Right renal pelvis (tissue), 4 donors: ENCODE results near the gene TRMT1. TPM values are rescaled to one million over a fixed set of nuclear protein-coding genes. Genes with fewer than 3 reads are reported as not detected.

Experiments
- DNase-seq, 4 donors: peaks; one replicate each; pipeline ENCODE4 v3.0.0-alpha.2; 2013; ENCODE audit warnings: low read depth in 4 of 4, low spot score in 3 of 4, missing footprints in 1 of 4
- polyA plus RNA-seq, 4 donors: library from polyadenylated mRNA; unstranded; fragments of 120-200 nt; gene quantifications; one replicate each; pipeline ENCODE4 v1.2.1, GENCODE V29; 2013; ENCODE audit not compliant: insufficient read length in 4 of 4

The TRMT1 gene
- polyA plus RNA-seq, 4 donors, result 29.0 to 38.4 (median 35.2) TPM

DNA sequence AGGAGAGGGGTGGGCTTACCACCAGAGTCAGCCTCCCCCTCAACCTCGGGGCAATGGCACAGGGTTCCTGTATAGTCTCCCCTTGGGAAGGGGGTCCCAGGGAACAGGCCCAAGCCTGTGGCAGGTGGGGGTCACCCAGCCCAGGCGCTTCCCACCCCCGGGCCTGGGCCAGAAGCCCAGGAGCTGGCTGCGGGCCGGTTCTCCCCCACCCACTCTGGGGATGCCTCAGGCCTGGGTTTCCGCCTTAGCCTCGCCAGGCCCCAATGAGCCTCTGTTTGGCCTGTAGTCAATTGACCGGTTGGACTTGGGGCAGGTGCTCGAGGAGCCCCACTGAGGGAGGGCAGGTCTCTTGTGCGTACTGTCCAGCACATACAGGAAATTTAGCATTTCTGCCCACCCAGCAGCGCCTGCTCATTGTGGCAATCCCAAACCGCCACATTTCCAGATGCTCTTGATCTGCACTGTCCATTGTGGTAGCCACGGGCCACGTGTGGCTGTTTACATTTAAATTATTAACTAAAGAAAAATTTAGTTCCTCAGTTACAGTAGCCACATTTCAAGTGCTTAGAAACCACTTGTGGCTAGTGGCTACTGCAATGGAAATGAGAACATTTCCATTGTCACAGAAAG lies 23.8 kb downstream of the TRMT1 start:
- DNase-seq, result no peak

DNA sequence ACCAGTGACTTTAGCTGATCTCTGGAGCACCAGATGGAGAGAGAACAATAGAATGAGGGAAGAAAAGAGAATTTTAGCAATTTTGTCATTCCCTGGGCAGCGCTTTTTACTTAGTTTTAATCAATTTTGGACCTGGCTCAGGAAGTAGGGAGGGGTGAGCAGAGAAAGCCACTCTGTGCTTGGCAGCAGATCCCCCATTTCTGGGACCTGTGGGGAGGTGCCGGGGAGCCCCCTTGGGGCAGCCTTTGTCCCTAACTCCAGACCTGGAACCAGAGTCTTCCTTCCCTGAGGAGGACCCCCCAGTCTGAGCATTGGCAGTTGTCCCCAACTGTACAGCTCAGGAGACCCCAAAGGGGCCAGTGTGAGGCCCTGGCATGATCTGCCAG lies 24.4 kb downstream of the TRMT1 start:
- no peak for DNase-seq

DNA sequence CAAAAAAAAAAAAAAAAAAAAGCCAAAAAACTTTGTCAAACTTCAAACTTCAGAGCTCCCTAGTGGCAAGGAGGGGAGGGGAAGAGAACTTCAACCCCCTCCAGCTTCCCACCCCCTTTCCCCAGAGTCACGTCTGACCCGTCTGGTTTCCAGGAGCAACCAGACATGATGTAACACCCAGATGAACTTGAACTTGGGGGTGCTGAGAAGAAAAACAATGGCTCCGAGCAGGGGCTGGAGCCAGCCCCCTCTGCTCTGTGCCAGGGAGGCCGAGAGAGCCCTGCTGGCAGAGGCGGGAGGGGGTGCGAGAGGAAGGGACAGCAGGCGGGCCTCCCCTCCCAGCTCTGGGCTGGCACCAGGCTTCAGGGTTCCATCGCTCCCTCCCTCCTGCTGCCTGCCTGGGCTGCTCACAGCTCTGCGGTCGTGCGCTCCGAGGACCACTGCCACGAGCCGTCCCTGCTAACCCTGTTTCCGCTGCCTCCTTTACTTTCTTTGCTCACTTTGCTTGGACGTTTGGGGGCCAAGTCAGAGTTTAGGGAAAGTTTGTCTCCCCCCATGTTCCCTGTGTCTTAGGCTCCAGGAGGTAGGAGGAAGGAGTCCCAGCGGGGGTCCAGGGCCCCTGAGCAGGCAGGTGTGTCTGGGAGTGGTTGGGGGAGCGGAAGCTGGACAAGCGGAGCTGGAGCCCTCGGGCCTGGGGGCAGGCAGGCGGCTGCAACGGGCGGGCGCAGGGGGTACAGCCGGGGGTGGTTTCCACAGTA lies 25.0 kb downstream of the TRMT1 start:
- peak in 1 of 4 donors; percentile 61 for DNase-seq

DNA sequence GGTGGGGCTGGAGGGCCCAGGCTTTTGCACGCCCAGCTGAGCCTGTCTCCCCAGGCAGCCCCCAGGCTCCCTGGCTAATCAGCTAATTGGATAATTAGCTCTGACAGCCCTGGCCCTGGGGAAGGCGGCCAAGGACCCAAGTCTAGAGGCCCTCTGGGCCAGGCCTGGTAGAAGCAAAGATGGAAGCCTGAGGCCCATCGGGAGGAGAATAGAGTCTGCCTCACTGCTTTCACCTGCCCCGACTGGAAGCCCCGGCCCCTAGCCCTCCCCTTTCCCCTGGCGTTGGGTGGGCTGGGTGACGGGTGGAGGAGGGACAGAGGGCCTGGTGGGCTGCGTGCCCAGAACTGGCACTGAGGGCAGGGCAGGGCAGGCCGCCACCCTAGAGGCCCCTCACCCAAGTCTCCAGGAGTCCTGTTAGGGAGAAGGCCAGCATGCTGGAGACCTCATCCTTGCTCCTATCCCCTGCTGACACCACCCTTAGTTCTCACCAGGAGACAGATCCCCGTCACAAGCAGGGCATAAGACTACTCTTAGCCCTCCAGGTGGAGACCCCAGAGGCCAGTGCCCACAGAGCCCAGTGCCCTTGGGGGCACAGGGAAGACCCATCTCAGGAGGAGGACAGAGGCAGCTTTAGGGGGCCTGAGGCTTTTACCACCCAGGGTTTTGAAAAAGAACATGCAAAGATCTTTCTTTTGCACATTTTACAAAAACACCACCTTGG lies 25.9 kb downstream of the TRMT1 start:
- no peak for DNase-seq

DNA sequence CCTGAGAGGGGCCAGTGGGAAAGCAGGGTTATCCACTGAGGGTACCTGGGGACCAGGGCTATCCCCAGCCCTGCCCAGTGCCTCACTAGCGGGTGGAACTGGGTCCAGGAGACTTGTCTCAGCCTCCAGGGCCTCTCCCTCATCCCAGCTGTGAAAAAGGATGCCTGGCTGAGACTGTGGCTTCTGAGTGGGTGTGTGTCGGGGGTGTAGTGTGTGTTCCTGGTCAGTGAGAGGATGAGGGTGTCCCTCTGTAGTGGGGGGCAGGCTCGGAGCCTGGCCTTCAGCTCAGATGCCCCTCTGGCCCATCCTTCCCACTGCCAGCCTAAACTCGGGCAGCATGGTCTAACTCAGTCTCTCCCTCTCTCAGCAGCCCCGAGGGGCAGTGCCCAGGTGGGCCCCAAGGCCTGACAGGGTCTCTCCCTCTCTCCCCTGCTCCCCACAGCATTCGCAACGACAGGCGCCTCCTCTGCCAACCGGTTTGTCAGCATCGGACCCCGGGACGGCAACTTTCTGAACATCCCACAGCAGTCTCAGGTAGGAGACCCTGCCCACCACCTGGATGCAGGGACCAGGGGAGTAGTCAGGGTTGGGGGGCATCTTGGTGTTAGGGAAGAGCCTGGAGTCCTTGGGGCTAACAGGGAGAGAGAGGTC lies 26.6 kb downstream of the TRMT1 start:
- DNase-seq, result no peak

DNA sequence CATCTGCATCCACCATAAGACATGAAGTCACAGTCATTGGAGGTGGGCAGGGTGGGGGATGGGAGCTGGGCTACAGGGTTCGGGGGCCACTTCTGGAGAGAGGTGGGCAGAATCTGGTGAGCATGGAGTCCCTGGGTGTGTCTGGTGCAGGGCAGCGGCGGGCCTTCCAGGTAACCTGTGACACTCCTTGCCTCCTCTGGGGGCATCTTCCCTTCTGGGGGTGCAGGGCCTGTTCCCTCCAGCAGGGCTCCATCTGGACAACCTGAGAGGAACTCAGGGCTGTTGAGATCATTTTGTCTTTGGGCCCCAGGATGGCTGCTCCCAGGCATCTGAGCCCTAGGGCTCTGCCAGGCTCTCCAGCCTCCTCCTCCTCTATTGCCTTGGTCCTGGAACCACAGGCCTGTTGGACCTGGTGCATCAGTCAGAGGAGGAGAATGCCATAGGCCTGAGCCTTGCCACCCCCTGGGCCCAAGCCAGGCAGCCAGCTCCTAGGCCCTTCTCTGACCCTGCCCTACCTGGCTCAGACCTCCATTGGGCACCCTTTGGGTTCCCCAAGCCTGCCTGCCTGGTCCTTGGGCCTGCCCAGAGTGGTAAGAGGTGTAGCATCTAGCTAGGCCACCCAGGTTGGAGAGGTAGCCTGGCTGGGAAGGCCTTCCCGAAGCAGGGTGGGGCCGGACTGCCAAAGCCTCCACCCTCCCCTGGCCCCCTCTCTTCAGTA lies 27.2 kb downstream of the TRMT1 start:
- no peak for DNase-seq

DNA sequence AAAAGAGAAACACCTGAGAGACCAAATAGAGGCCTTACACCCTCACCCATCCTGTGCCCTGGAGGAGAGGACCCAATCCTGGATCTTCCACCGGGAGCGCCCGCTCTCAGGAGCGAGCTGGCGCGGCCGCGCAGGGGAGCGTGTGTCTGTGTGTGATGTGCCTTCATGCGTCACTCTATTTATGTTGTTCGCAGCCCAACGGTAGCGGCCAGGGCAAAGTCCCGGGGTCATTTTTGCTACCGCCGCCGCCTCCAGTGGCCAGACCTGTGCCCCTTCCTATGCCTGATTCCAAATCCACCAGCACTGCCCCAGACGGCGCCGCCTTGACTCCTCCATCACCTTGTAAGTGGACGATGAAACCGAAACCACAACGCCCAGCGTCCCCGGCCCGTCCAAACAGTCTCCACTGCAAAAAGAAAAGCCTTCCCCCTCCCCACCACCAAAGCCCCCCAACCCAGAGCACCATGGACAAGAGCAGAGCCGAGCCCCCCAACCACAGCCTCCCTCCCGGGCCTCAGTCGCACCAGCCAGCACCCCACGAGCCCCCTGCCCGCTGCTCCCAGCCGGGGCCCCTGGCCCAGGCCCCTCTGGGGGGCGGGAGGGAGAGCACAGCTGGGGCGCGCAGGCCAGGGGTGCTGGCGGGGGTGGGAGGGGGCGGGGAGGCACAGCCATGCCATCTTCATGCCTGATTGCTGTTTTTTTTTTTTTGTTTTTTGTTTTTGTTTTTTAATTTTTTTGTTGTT lies 28.6 kb downstream of the TRMT1 start:
- DNase-seq, result no peak

DNA sequence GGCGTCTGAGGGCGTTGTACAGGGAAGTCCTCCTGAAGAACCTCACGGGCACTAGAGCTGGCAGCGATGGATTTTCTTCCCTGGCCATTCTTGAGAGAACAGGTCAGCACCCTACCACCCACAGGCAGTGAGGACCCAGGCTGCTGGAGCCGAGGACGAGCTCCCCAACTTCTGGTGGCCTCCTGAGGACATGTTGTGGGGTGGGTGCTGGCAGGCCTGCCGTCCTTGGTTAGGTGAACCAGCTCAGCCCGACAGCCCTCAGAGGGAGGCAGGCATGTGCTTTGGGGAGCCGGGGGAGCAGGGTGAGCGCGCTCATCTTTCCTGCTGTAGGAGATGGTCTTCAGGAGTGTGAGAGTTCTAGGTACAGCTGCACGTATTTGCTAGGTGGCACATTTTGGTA lies 29.2 kb downstream of the TRMT1 start:
- DNase-seq, result no peak

DNA sequence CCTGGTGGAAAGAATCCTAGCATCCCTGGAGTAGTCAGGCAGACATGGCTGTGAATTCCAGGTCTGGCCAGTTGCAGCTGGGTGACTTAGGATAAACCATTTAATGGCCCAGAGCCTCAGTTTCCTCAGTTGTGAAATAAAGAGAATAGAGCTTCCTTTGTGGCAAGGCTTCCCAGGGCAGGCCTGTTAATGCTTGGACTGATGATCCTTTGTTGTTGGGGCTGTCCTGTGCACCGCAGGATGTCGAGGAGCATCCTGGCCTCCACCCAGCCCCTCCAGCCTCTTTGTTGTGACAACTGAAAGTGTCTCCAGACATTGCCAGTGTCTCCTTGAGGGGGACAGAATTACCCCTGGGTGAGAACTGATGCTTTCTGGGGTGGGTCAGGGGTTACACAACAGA lies 30.2 kb downstream of the TRMT1 start:
- no peak for DNase-seq

DNA sequence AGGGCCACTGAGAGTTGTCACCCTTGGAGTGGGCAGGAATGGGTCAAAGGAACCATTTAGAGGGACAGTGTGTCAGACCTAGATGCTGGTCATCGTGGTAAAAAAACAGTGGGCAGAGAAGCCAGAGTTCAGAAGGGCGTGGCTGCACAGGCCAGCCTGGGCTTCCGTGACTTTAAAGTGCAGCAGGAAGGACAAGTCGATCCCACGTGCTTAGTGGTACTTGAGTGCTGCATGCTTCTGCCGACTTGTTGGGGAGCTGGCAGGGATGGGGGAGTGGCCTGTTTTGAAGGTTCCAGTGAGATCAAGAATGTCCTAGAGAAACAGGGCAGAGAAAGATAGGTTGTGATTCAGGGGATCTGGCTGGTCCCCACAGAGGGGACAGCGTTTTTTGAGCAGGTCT lies 30.9 kb downstream of the TRMT1 start:
- DNase-seq, result no peak

DNA sequence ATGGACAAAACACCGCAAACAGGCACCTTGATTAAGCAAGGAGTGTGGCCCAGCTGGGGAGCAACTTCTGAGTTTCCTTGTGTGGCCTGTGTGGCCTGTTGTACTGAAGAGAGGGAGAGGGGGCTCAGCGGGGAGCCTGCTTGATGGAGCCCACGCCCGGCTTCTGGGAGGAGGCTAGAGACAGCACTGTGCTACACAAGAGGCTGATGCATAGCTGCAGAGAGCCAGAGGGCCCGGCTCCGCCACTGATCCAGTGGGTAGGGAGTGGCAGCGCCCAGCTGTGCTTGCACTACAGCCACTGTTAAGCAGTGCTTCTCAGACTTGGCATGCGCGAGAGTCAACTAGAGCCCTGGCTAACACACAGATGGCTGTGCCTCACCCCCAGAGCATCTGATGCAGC lies 32.9 kb downstream of the TRMT1 start:
- DNase-seq, result no peak

DNA sequence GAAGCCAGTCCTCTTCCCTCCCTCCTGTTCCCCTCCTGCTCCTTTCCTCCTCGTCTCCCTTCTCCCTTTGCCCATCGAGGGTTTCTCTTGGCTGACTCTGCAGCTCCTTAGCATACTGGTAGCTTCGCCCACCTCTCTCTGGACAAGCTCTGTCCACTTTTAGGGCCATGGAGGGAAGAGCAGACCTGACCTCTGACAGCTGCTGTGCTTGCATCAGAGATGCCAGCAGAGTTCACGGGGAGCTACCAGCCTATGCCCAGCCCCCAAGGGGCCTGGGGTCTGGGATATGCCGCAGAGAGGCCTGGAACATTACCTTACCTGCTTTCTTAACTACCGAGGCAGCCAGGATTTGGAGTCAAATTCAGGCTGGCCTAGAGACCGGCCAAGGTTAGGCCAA lies 33.5 kb downstream of the TRMT1 start:
- no peak for DNase-seq

DNA sequence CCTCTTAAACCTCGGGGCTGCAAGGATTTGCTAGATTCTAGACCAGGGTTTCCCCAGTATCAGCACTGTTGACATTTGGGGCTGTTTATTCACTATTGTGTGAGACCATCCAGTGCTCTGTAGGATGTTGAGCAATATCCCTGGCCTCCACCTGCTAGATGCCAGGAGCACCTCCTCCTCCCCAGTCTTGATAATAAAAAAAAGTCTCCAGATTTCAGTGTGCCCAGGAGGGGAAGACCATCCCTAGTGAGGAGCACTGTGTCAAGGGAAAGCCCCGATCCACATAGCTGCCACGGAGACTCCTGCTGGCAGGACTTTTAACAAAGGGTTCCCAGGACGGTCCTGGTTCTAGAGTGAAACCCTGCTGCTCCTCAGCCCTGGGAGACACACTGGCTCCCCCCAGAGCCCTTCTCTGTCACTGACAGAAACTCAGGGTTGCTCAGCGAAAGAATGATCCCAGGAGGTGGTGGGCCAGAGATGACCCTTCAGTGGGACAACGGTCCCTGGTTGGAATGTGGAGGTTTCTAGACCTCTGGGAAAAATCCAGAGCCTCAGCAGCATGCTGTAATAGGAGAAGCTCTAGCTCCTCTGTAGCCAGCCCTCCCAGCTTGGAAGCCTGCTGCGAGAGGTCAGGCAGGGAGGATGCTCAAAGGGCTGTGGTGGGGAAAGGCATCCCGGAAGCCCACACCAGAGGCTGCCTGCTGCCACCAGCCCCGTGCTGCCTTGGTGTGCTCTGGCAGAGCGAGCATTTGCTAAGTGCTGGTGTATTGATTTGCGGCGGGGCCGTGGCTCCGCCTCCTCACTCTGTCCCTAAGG lies 34.1 kb downstream of the TRMT1 start:
- no peak for DNase-seq

DNA sequence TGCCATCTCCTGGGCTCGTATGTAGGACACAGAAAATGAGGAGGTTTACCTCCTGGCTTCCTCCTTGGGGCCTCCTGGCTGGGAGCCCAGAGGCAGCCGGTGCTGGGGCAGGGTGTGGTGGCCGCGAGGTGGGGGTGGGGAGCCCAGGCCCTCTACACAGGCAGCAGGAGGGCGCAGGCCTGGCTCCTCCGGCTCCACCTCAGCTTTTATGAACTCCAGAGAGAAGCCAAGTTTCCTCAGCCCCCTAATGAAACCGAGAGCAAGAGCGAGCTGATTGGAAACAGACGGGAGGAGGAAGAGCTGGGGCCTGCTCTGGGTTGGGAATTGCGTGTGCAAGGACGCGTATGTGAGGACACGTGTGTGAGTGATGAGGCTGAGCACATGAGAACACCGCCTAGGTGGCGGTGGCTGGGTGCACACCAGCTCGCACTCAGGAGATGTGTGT lies 37.0 kb downstream of the TRMT1 start:
- DNase-seq, result no peak

DNA sequence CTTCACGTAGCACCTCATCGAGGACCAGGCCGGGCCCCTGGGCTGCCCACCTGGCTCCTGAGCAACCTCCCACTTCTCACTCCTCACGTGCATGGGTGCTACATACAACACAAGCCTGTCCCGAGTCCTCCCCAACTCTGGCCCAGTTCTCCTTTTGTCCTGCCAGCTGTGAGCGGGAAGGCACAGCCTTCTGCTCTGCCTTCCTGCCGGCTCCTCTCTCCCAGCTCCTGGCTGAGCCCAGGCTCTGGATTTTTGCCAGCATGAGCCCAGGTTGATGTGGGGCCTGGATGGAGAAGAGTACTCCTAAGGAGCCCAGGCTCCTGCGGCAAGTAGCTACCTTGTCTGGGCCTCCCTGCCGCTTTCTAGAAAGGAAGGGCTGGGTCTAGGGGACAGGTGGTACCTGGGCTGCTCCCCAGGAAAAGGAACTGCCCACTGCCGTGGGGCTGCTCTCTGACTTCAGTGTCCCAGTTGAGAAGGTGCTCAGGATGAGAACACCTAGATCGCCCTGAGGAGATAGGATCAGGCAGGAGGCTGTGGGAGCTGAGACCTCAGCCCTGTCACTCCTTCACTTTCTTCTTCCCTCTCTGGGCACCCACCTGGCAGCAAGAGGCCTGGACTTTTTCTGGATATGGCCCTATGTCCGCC lies 37.5 kb downstream of the TRMT1 start:
- no peak for DNase-seq

DNA sequence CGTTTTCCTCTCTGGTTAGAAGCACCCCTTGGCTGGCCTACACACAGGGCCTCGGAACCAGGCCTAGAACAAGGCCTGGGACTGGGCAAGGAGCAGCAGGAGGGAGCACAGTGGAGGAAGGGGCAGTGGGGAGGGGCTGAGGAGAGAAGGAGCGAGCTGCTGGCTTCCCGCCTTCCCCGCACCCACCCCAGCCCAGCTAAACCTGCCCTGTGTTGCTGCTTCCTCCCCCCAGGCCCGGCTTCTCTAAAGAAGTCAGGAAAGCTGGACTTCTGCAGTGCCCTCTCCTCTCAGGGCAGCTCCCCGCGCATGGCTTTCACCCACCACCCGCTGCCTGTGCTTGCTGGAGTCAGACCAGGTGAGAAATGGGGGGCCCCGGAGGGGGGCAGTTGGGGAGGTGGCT lies 38.2 kb downstream of the TRMT1 start:
- no peak for DNase-seq

DNA sequence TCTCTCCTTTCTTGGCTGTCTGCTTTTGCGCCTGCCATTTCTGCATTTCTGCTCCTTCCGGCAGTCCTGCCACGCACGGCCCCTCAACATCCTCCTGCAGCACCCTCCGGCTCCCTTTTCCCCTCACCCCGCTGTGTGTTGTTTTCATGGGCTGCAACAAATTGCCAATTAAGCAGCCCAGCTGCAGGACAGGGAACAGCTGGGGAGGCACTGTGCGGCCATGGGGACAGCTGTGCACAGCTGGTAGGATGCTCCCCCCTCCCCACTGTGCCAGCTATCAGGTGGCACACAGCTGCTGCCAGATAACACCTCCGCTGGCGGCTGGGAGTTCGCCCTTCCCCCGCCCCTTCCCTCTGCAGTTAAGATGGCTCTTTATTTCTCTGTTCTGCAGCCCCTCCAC lies 39.3 kb downstream of the TRMT1 start:
- no peak for DNase-seq

DNA sequence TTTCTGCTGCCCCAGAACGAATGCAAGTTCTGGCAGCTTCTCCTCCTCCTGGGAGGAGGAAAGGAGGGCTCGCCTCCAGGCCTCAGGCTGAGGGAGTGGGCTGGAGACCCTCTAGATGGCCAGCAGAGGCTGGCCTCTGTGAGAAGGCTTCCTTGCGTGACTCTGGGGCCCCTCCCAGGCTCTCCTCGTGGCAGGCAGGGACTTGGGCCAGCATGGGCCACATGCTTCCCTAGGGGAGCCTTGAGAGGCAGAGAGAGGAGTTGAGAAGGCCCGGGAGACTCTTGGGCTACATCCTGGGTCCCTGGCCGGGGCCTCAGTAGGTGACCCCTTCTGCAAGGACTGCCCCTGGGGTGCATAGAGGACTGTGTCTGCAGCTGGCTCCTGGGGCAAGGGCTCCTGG lies 39.8 kb downstream of the TRMT1 start:
- DNase-seq, result no peak

DNA sequence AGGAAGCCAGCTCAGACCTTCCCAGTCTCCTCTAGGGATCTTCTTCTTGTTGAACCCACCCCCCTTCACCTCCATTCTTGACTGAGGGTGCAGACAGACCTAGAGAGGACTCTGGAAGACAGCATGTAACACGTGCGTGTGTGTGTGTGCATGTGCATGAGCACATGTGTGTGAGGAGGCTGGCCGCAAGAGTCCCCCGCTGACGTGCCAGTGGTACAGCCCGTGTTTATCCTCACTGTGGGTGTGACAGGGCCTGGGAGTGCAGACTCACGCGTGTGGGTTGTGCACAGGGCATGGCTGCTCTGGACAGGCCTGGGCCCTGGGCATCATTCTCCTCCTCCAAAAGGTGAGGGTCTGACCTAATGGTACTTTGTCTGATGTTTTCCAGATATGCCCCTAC lies 40.2 kb downstream of the TRMT1 start:
- DNase-seq, result no peak
